Measurements from ENCODE around the gene PGM5.
"Not testable (repeated sequence)": the region's sequence is repeated elsewhere in the genome, so short reads cannot be mapped to it uniquely, and the experiment has no call there.

- not testable (repeated sequence) for TF ChIP-seq EZH2 (IDR thresholded peaks at IDR 0.05; ENCODE audit: low read length, unreplicated experiment); CTCF (conservative IDR thresholded peaks at IDR 0.05; ENCODE audit: low read depth, low read length)
These were observed 41.9 kb downstream of the PGM5 start for GRCh38 chr9:68398324-68398723.

All from PC-3 (cell line).